GM12872 (cell line): Measurements from ENCODE around the gene MUSTN1.

Experiments
- TF ChIP-seq, protein P1 (sequence below): IDR thresholded peaks from 3 replicates; pipeline ENCODE4 v1.5.1; 2011; ENCODE audit warnings: low read depth, mild to moderate bottlenecking, low read length, moderate library complexity; ENCODE audit not compliant: insufficient read depth

The MUSTN1 gene

DNA sequence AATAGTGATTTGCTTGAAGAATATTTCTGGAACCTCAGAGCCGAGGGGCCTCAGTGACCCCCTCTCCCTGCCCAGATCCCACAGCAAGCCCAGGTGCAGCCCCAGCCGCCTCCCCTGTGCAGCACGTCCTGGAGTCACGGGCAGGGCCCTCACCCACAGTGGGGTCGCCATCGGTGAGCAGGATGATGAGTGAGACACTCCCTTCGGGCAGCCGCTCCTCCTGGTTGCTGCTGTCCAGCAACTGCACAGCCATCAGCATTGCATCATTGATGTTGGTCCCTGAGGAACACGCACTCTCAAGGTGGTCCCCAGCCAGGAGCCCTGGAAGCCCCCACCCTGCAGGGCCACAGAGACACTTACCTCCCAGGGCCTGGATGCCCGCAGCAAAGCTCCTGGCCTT lies 10.8 kb downstream of the MUSTN1 start:
- TF ChIP-seq, protein P1, sequence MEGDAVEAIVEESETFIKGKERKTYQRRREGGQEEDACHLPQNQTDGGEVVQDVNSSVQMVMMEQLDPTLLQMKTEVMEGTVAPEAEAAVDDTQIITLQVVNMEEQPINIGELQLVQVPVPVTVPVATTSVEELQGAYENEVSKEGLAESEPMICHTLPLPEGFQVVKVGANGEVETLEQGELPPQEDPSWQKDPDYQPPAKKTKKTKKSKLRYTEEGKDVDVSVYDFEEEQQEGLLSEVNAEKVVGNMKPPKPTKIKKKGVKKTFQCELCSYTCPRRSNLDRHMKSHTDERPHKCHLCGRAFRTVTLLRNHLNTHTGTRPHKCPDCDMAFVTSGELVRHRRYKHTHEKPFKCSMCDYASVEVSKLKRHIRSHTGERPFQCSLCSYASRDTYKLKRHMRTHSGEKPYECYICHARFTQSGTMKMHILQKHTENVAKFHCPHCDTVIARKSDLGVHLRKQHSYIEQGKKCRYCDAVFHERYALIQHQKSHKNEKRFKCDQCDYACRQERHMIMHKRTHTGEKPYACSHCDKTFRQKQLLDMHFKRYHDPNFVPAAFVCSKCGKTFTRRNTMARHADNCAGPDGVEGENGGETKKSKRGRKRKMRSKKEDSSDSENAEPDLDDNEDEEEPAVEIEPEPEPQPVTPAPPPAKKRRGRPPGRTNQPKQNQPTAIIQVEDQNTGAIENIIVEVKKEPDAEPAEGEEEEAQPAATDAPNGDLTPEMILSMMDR, result no peak

DNA sequence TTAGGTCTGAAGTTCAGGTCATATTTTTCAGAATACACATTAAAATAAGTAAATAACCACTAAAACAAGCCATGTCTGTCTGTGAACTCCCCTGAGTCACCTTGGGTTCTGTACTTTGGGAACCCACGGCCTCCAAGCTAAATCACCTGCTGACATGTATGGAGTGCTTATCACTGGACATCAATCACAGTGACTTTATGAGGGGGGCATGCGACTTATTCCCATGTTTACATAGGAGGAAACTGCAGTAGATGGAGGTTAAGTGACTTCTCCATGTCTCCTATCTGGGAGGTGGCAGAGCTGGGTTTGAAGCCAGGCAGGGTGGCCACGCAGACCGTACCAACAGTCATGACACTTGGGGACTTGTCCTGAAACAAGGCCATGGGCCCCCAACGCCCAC lies 12.5 kb downstream of the MUSTN1 start:
- TF ChIP-seq, protein P1, result no peak

DNA sequence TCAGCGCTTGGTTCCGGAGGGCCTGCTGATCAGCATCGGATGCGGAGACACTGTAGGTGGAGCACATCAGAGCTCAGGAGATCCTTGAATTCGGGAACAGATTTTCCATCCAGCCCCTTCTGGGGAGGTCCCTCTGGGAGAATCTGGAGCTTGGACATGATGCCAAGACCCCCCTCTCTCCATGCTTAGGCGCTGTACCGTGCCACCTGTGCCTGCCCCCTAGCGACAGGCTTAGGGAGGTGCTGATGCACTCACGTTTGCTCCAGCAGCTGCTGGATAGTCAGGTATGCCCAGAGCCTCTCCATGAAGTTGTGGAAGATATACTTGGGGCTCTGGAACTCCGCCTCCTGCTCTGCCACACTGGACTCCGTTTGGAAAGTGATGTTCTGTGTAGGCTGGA lies 14.1 kb downstream of the MUSTN1 start:
- TF ChIP-seq, protein P1, result peak; percentile 89

DNA sequence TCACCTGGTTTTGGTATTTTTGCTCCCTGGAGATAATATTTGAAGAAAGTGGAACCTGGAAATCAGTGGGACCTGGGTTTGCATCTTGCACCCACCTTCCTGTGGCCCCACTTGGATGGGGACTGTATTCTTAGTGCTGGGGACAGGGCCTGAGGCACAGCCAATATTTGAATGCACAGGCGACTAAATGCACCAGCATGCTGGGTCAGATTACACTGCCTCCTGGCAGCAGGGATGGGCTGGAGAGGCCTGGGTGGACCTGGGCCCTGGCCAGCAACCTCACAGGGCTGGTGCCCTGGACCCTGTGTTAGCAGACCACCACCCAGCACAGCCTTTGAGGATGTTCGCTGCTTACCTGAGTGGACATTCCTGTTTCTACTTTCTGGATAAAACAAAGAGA lies 14.9 kb downstream of the MUSTN1 start:
- TF ChIP-seq, protein P1, result no peak

DNA sequence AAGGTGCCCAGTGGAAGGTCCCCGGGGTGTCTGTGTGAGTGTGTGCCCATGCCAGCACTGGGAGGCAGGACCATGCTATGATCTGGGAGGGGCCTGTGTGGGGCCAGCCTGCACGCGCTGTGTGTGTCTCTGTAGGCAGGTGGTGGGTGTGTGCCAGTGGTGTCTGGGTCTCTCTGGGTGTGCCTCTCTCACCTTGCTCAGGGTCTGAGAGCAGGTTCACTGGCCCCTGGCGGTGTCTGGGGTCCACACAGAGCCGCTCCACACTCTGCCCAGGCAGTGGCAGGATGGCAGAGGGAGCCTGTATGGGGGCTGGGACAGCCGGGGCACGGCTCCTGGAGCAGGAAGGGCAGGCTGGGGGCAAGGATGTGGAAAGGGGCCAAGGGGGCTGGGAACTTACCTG lies 17.0 kb downstream of the MUSTN1 start:
- TF ChIP-seq, protein P1, result no peak

DNA sequence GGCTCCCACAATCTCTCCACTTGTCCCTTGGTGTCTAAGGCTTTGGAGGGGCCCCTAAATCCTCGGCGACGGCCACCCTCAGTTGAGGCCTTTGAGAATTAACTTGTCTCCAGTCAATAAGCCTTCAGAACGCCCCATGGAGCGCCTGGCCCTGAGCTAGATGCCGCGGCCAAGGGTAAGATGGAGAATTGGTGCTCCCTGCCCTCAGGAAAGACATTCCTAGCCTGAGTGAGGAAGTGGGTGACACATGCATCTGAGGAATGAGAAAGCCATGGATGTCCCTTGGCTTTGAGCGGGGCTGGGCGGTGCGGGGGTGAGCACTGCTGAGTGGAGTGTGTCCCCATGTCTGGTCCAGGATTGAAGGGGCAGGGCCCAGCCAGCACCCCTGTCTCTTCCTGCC lies 17.6 kb downstream of the MUSTN1 start:
- TF ChIP-seq, protein P1, result no peak

DNA sequence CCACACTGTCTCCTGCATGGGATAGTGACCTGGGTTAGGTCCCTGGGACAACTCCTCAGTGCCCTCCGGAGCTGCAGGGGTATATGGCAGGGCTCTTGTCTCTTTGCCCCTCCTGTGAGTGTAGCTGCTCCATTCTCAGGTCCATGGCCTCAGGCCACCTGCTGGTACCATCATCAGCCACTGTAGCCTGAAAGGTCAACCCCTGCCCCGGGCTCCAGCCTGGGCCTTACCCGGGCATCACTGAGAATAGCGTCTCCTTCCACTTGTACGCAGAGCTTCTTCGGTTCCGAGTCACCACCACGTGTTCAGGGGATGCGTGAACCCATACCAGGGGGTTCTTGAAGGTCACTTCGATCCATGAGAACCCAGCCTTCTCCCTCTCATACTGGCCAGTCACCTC lies 18.2 kb downstream of the MUSTN1 start:
- TF ChIP-seq, protein P1, result no peak

DNA sequence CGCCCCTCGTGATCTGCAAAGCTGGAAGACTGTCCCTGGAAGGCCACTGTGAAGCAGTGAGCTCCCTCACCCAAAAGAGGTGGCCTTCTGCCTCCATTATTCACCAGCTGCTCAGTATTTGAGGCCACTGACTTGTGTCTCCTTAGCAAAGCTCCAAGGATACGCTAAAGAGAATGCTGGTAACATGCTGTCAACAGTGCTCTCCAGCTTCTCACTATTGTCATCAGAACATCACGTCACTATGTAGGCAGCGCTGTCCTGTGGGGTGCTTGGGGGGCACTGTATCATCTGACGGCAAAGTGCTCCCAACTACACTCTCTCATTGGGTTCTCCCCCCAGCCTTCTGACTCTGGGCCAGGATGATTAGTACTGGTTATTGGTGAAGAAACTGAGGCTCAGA lies 18.6 kb downstream of the MUSTN1 start:
- TF ChIP-seq, protein P1, result no peak
